Right lobe of liver (tissue), 6 donors: ENCODE results near the gene PCED1B. TPM values are rescaled to one million over a fixed set of nuclear protein-coding genes. Genes with fewer than 3 reads are reported as not detected.

Experiments
- ATAC-seq, 4 donors: fragments of 200-7000 bp; cut with Tn5 transposase; one replicate each; pipeline ENCODE4 v1.9.1; 2020; ENCODE audit warnings: mild to moderate bottlenecking in 4 of 4, moderate library complexity in 4 of 4
- DNase-seq, 3 donors: peaks; one replicate each; pipeline ENCODE4 v3.0.0-alpha.2; 2020
- H3K27ac ChIP-seq, 3 donors: fragments of 200-600 bp; one replicate each; pipeline ENCODE4 v1.8.0; 2022
- H3K27me3 ChIP-seq, 2 donors: fragments of 200-600 bp; one replicate each; pipeline ENCODE4 v1.8.0; 2022
- H3K36me3 ChIP-seq, 4 donors: fragments of 200-600 bp; sonication (generic) in 1 of 4; one replicate each; pipeline versions ENCODE4 v1.5.1 to v1.8.0; 2017 to 2022; ENCODE audit warnings: control low read depth in 1 of 4
- H3K4me1 ChIP-seq, 4 donors: fragments of 200-600 bp; sonication (generic) in 1 of 4; one replicate each; pipeline versions ENCODE4 v1.5.1 to v1.8.0; 2017 to 2022; ENCODE audit warnings: control low read depth in 1 of 4
- H3K4me3 ChIP-seq, 3 donors: fragments of 200-600 bp; one replicate each; pipeline ENCODE4 v1.8.0; 2022
- H3K9me3 ChIP-seq, 4 donors: fragments of 200-600 bp; sonication (generic) in 1 of 4; one replicate each; pipeline versions ENCODE4 v1.5.1 to v1.8.0; 2017 to 2022; ENCODE audit warnings: control low read depth in 1 of 4
- POLR2A ChIP-seq: fragments of 450-650 bp; IDR thresholded peaks from one replicate; pipeline ENCODE4 v1.6.1; 2017; ENCODE audit warnings: antibody characterized with exemption, mild to moderate bottlenecking
- WGBS: methylation state at CpG from one replicate; pipeline ENCODE4 v1.1.6; 2018; ENCODE audit warnings: low coverage, low lambda C conversion rate; ENCODE audit not compliant: insufficient coverage; ENCODE audit errors: missing lambda C conversion rate; 5-methylcytosine and 5-hydroxymethylcytosine counted together
- intact Hi-C, 2 donors: fragments of 100-400 bp; cut with DNase I; formaldehyde crosslinking; loops; one replicate each; pipeline versions ENCODE4 v1.11.2 to v1.14.1; 2022
- total RNA-seq, 6 experiments: library from RNA; depleted of rRNA in 2 of 6; stranded (reverse); fragments of >200 nt in 2 of 6; fragmentation: NEBNext Ultra II Directional in 3 of 6; extraction: Animal tissue kit (Norgen Biotek cat#: 25700) in 3 of 6; gene quantifications; one replicate each; pipeline versions ENCODE4 v1.1.0 to v1.2.4, GENCODE V29; 2016 to 2023
- TF ChIP-seq, protein P1 (sequence below), 4 donors: fragments of 200-600 bp in 3 of 4; fragments of 450-650 bp in 1 of 4; IDR thresholded peaks; one replicate each; pipeline versions ENCODE4 v1.5.1 to v1.8.0; 2016 to 2022; ENCODE audit warnings: antibody characterized with exemption in 4 of 4, mild to moderate bottlenecking in 2 of 4
- donor health status: DM: no; HTN: yes; CAD: no.
- donor health status: DM: no; HTN: no; CAD: no.
- donor health status: DM: no; HTN: no; CAD: no.
- donor health status: DM: no; HTN: yes; CAD: no.
- donor health status: DM: no; HTN: yes; CAD: no.

The PCED1B gene
- total RNA-seq, 6 experiments from 2014 or later = 0.62 to 3.0 (median 1.1) TPM

DNA sequence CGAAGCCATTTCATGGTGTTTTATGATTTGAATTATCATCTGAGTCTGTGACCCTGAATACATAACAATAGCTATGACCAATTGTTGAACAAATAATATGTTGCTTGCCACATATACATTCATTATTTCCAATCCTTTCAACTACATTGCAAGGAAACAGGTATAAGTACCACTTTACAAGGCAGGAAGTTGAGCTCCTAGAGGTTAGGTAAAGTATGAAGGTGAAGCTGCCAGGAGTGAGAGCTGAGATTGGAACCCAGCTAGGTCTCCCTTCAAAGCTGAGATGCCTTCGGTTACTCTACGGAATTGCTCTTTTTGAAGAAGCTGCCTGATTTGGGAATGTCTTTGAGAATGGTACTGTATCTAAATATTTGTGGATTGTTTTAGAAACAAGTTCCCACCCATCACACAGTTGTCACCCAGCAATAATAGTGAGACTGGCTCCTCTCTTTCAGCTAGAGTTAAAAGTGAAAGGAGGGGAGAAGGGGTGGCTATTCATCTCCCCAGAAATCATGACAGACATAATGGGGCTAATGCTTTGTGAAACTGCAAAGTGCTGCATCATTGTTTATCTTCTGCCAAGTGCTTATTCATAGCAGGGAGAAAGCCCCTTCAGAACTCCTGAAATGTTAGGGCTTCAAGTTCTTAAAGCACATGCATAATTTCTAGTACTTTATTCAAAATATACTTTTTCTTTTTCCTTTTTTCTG is 76.2 kb downstream of the PCED1B start:
- WGBS = 80% methylated on average over 1 of the region's 3 CpGs
- ATAC-seq = peak in 2 of 4 donors; percentile 11 to 14
- Histone ChIP-seq H3K27me3 (no peaks in the 10 kb centered on the region), H3K27ac (no peak overlapping the region), H3K9me3 (no peaks in the 10 kb centered on the region), H3K4me3 (no peak overlapping the region), H3K36me3 (no peaks in the 10 kb centered on the region), H3K4me1 (peaks cover 0 to 1% (median 0%) of the 10 kb centered on the region in 4 donors)
- DNase-seq = no peak
- TF ChIP-seq, protein P1, sequence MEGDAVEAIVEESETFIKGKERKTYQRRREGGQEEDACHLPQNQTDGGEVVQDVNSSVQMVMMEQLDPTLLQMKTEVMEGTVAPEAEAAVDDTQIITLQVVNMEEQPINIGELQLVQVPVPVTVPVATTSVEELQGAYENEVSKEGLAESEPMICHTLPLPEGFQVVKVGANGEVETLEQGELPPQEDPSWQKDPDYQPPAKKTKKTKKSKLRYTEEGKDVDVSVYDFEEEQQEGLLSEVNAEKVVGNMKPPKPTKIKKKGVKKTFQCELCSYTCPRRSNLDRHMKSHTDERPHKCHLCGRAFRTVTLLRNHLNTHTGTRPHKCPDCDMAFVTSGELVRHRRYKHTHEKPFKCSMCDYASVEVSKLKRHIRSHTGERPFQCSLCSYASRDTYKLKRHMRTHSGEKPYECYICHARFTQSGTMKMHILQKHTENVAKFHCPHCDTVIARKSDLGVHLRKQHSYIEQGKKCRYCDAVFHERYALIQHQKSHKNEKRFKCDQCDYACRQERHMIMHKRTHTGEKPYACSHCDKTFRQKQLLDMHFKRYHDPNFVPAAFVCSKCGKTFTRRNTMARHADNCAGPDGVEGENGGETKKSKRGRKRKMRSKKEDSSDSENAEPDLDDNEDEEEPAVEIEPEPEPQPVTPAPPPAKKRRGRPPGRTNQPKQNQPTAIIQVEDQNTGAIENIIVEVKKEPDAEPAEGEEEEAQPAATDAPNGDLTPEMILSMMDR (IDR thresholded peaks at IDR 0.05) = no peak
- TF ChIP-seq POLR2A = no peak
- intact Hi-C loops = no loop called here

DNA sequence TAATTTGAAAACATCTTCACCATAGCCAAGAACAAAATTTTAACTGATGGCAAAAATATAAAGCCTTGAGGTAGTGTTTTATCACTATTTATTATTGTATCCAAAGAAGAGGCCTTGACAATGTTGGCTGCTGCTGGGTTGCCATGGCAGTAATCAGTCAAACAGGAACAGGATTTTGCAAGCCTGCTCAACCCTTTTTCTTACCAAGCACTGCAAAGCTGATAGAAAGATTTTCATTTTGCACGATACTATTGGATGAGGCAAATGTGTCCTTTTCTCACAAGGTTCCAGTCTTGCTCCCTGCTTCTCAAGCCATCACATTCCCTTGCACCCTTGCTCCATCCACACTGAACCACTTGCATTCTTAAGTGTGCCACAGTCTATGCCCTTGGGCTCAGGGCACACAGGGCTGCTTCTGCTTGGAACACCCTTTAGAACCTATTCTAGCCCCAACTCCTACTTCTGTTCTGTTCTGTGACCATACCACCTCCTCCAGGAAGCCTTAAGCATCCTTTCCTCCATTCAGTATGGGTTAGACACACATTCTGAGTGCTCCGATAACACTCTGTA is 76.8 kb downstream of the PCED1B start:
- no peaks in the 10 kb centered on the region for H3K27me3 ChIP-seq
- no peaks in the 10 kb centered on the region for H3K36me3 ChIP-seq
- no peak overlapping the region for H3K27ac ChIP-seq
- peak; percentile 62 to 75 (median 69) for ATAC-seq
- H3K9me3 ChIP-seq = no peaks in the 10 kb centered on the region
- TF ChIP-seq, protein P1 (IDR thresholded peaks at IDR 0.05) = no peak
- no peak for TF ChIP-seq POLR2A
- intact Hi-C loops = no loop called here
- DNase-seq = no peak
- H3K4me3 ChIP-seq = no peak overlapping the region
- WGBS = 50% methylated on average over 2 of the region's 2 CpGs
- peaks cover 0 to 5% (median 0%) of the 10 kb centered on the region in 4 donors for H3K4me1 ChIP-seq

DNA sequence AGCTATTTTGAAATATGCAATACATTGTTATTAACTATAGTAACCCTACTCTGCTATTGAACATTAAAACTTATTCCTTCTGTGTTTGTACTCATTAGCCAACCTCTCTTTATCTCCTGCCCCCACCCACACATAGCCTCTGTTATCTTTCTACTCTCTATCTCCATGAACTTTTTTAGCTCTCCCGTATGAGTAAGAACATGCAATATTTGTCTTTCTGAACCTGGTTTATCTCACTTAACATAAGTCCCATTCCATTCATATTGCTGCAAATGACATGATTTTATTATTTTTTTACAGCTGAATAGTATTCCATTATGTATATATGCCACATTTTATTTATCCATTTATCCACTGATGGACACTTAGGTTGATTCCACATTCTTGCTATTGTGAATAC is 79.4 kb downstream of the PCED1B start:
- TF ChIP-seq, protein P1 (IDR thresholded peaks at IDR 0.05) = no peak
- TF ChIP-seq POLR2A = no peak
- ATAC-seq = peak in 2 of 4 donors; percentile 40 to 84
- intact Hi-C loops = no loop called here
- Histone ChIP-seq H3K9me3 (no peaks in the 10 kb centered on the region), H3K4me1 (peaks cover 0 to 5% (median 0%) of the 10 kb centered on the region in 4 donors), H3K27me3 (no peaks in the 10 kb centered on the region), H3K4me3 (no peak overlapping the region), H3K27ac (no peak overlapping the region), H3K36me3 (no peaks in the 10 kb centered on the region)
- DNase-seq = no peak
- 17% methylated on average over 1 of the region's 1 CpG for WGBS

DNA sequence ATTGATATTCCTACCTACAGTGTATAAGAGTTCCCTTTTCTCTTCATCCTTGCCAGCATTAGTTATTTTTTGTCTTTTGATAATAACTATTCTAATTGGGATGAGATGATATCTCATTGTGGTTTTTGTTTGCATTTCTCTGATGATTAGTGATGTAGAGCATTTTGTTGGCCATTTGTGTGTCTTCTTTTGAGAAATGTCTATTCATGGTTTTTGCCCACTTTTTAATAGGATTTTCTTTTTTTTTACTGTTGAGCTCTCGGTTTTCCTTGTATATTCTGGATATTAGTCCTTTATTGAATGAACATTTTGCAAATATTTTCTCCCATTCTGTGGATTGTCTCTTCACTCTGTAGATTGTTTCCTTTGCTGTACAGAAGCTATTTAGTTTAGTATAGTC is 79.9 kb downstream of the PCED1B start:
- no peak for ATAC-seq

More for the DNA sequence above, 79.9 kb downstream of the PCED1B start:
- Histone ChIP-seq H3K27ac (no peak overlapping the region), H3K4me3 (no peak overlapping the region), H3K27me3 (no peaks in the 10 kb centered on the region), H3K4me1 (peaks cover 0 to 5% (median 0%) of the 10 kb centered on the region in 4 donors), H3K36me3 (no peaks in the 10 kb centered on the region), H3K9me3 (no peaks in the 10 kb centered on the region)
- TF ChIP-seq, protein P1 (IDR thresholded peaks at IDR 0.05) = no peak
- no peak for TF ChIP-seq POLR2A
- intact Hi-C loops = no loop called here
- DNase-seq = no peak
- WGBS = 89% methylated on average over 1 of the region's 1 CpG
